ENCODE results near the gene GDPD5.

GDPD5 gene

DNA sequence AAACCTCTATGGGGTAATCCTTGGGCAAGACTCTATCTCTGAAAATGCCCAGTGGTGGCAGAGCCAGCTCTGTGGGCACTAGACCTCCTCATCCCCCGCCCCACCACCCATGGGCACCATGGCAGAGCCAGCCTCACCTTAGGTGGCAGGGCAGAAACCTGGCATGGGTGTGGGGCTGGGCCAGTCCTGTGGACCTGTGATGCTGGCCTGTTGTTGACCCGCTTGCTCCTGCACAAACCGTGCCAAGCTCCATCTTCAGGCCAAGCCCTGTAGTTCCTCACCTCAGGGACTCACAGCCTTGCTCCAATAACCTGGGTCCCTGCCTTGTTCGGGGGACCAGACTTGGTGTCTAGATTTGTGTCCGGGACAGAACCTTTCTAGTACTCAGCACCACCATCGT, 27.4 kb upstream of the GDPD5 start:
- H3K27me3 Mint-ChIP-seq: peaks cover 0 to 13% of the 10 kb centered on the region in 2 donors
- no peaks in the 10 kb centered on the region for H3K36me3 Mint-ChIP-seq (ENCODE audit: insufficient read depth)
- no peak overlapping the region for H3K27ac Mint-ChIP-seq

DNA sequence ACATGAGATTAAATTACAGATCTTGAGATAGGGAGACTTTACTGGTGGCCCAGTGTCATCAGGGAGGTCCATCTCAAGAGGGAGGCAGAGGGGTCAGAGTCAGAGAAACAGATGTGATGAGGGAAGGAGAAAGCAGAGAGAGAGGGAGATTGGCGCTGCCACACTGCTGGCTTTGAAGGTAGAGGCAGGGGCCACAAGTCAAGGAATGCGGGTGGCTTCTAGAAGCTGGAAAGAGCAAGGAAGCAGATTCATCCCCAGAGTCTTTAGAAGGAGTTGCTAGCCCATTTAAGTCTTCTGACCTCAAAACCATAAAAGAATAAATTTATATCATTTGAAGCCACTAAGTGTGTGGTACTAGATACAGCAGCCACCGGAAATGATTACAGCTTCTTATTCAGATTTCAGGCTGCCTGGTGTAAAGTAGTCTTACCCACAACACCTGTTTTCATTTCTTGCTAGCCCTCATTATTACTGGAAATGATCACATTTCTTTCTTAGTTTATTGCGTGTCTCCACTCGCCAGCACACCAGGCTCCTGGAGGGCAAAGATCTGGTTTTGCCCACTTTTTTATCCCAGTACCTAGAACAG, 23.7 kb upstream of the GDPD5 start:
- H3K4me3 Mint-ChIP-seq: no peak overlapping the region
- no peaks in the 10 kb centered on the region for H3K9me3 Mint-ChIP-seq

More for the DNA sequence above, 27.4 kb upstream of the GDPD5 start:
- H3K4me1 Mint-ChIP-seq (ENCODE audit: low read depth in 2 of 2): no peaks in the 10 kb centered on the region
- DNase-seq (no peak), ATAC-seq (replicated peaks) (no peak)
- H3K9me3 Mint-ChIP-seq: no peaks in the 10 kb centered on the region
- H3K4me3 Mint-ChIP-seq: no peak overlapping the region

DNA sequence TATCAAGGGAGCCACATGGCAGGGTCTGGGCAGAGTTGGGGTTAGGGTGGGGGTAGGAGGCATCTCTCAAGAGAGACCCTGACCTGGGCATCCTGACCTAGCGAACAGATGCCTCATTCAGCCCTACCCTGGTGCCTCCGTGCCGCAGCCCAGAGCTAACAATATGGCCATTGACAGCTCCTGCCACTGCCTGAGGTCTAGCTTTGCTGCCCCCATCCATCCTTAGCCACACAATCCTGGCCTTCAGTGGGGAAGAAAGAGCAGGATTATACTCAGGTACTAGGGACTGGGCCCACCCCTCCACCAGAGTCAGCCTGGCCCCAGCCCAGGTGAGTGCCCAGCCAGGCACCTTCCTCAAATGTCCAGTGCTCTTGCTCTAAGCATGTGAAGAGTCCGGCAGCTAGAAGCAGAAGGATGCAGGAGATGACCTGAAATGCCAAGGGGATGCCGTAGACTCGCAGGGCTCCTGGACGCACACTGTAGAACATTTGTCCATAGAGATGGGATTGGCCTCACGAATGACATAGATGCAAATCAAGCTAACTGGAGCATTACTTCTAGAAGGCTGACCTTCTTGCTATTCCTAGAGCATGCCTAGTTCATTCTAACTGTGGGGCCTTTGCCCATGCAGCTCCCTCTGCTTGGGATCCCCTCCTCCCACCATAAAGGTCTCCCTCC, 23.0 kb upstream of the GDPD5 start:
- Mint-ChIP-seq H3K4me3 (no peak overlapping the region), H3K27ac (peak overlapping the region; percentile 4 to 64), H3K4me1 (ENCODE audit: low read depth in 2 of 2) (peaks cover 0 to 3% of the 10 kb centered on the region in 2 donors), H3K36me3 (ENCODE audit: insufficient read depth) (no peaks in the 10 kb centered on the region), H3K27me3 (peaks cover 0 to 19% of the 10 kb centered on the region in 2 donors), H3K9me3 (no peaks in the 10 kb centered on the region)
- no peak for DNase-seq
- no peak for ATAC-seq (replicated peaks)

More for the DNA sequence above, 23.7 kb upstream of the GDPD5 start:
- Mint-ChIP-seq H3K4me1 (ENCODE audit: low read depth in 2 of 2) (peaks cover 0 to 3% of the 10 kb centered on the region in 2 donors), H3K36me3 (ENCODE audit: insufficient read depth) (no peaks in the 10 kb centered on the region), H3K27me3 (peaks cover 0 to 20% of the 10 kb centered on the region in 2 donors), H3K27ac (peak overlapping the region; percentile 4 to 64)
- no peak for DNase-seq
- no peak for ATAC-seq (replicated peaks)

DNA sequence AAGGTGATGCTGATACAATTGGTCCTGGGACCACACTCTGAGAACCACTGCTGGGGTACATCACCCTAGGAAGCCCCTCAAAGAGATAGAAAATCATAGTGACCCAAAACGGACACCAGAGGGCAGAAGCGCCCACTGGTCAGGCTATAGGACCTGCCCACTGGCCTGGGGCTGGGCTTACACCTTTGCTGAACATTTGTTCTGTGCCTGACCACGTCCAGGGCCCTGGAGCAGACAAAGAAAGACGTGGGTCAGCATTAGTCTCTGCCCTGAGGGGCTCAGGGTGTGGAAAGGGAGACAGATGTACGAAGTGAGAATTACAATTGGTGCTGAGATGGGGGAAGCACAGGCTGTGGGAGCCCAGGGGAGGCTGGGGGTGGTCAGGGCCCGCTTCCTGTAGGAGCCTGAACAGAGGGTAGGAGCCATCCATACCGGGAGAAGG, 21.9 kb upstream of the GDPD5 start:
- peak in 1 of 3 experiments; percentile 23 for DNase-seq
- Mint-ChIP-seq H3K27me3 (peaks cover 0 to 19% of the 10 kb centered on the region in 2 donors), H3K36me3 (ENCODE audit: insufficient read depth) (no peaks in the 10 kb centered on the region), H3K9me3 (no peaks in the 10 kb centered on the region), H3K4me1 (ENCODE audit: low read depth in 2 of 2) (peaks cover 0 to 3% of the 10 kb centered on the region in 2 donors), H3K4me3 (no peak overlapping the region), H3K27ac (peak overlapping the region; percentile 45 to 55)
- peak; percentile 43 for ATAC-seq (replicated peaks)

DNA sequence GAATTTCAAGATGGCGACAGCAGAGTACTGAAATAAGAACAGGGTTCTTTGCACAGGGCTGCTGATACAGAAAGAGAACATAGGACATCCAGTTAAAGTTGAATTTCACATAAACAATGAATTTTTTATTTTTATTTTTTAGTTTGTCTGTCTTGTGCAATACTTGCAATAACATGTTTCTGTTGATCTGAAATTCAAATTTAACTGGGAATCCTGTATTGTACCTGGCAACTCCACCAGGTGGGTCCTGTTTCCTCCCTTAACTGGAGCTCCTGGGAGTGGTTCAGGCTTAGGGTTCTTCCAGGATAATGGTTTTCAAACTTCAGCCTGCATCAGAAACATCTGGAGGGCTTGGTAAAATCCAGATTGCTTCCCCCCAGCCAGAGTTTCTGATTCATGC, 21.4 kb upstream of the GDPD5 start:
- H3K27ac Mint-ChIP-seq: peak overlapping the region in 1 of 2 donors; percentile 55
- no peak for ATAC-seq (replicated peaks)

DNA sequence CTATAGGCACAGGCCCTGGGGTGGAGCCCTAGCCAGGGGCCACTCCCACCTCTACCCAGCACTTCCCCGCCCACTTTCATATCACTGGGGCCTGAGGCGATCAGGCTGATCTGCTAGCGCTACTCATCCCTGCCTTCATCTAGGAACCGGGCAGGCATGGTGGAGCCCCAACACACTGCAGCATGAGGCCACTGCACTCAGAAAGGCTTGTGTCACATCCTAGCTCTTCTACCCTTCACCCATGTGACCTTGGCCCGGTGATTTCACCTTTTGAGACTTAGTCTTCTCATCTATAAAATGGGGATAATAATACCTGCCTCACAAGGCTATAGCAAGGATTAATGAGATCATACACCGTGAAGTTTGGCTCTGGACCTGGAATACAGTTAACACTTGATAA, 18.1 kb upstream of the GDPD5 start:
- Mint-ChIP-seq H3K36me3 (ENCODE audit: insufficient read depth) (no peaks in the 10 kb centered on the region), H3K27me3 (peaks cover 0 to 19% of the 10 kb centered on the region in 2 donors), H3K4me3 (no peak overlapping the region), H3K4me1 (ENCODE audit: low read depth in 2 of 2) (peaks cover 0 to 3% of the 10 kb centered on the region in 2 donors), H3K27ac (no peak overlapping the region), H3K9me3 (no peaks in the 10 kb centered on the region)
- DNase-seq (no peak), ATAC-seq (replicated peaks) (no peak)

More for the DNA sequence above, 21.4 kb upstream of the GDPD5 start:
- Mint-ChIP-seq H3K27me3 (peaks cover 0 to 19% of the 10 kb centered on the region in 2 donors), H3K4me1 (ENCODE audit: low read depth in 2 of 2) (peaks cover 0 to 3% of the 10 kb centered on the region in 2 donors), H3K36me3 (ENCODE audit: insufficient read depth) (no peaks in the 10 kb centered on the region), H3K9me3 (no peaks in the 10 kb centered on the region), H3K4me3 (no peak overlapping the region)
- DNase-seq: no peak

DNA sequence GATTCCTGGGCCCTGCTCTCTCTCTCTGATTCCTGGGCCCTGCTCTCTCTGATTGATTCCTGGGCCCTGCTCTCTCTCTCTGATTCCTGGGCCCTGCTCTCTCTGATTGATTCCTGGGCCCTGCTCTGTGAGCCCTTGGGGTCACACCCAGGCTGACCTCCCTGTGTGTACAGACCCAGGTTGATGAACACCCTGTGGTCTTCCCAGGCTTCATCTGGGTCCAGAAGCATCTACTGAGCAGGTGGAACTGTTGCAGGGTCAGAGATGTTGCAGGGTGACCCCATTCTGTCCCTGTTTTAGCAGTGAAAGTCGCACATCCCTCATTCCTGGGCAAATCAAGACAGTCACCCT, 16.3 kb upstream of the GDPD5 start:
- H3K4me3 Mint-ChIP-seq: no peak overlapping the region
- peaks cover 16% of the 10 kb centered on the region in 2 donors for H3K4me1 Mint-ChIP-seq (ENCODE audit: low read depth in 2 of 2)
- peaks cover 0 to 10% of the 10 kb centered on the region in 2 donors for H3K27me3 Mint-ChIP-seq
- peak overlapping the region in 1 of 2 donors; percentile 64 for H3K27ac Mint-ChIP-seq
- no peaks in the 10 kb centered on the region for H3K36me3 Mint-ChIP-seq (ENCODE audit: insufficient read depth)
- ATAC-seq (replicated peaks): no peak
- H3K9me3 Mint-ChIP-seq: no peaks in the 10 kb centered on the region
- no peak for DNase-seq

DNA sequence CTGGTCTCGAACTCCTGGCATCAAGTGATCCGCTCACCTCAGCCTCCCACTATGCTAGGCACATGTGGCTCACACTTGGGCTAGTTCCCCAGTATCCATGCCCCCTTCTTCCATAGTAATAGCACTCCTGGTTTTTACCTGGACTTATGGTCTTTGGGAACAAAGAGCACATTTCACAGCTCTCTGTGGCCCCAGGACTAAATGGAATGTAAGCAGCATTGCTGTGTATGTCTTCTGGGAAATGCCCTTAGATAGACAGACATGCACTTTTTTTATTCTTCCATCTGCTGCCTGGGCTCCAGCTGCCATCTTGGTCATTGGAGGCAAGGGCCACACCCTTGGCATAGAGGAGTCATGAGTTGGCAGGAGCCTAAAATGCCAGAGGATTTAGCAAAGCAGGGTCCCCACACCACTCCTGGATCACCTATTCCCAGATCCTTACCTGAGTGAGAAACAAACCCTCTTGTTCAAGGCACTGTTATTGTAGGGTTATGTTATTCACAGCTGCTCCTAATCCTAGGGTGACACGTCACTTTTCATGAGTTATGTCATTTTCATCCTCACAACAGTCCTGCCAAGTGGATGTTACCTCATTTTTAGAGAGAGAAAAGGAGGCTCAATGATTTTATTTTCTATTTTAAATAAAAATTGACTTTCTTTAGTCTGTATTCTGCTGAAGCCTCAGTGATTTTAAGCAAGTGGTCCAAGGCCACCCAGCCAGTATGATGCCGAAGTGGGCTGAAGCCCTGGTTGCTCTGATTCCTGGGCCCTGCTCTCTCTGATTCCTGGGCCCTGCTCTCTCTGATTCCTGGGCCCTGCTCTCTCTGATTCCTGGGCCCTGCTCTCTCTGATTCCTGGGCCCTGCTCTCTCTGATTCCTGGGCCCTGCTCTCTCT, 15.7 kb upstream of the GDPD5 start:
- DNase-seq (no peak), ATAC-seq (replicated peaks) (no peak)
- Mint-ChIP-seq H3K4me3 (no peak overlapping the region), H3K27ac (no peak overlapping the region), H3K36me3 (ENCODE audit: insufficient read depth) (peaks cover under 1% of the 10 kb centered on the region), H3K27me3 (peaks cover 0 to 7% of the 10 kb centered on the region in 2 donors), H3K4me1 (ENCODE audit: low read depth in 2 of 2) (peaks cover 22 to 23% of the 10 kb centered on the region in 2 donors), H3K9me3 (no peaks in the 10 kb centered on the region)

DNA sequence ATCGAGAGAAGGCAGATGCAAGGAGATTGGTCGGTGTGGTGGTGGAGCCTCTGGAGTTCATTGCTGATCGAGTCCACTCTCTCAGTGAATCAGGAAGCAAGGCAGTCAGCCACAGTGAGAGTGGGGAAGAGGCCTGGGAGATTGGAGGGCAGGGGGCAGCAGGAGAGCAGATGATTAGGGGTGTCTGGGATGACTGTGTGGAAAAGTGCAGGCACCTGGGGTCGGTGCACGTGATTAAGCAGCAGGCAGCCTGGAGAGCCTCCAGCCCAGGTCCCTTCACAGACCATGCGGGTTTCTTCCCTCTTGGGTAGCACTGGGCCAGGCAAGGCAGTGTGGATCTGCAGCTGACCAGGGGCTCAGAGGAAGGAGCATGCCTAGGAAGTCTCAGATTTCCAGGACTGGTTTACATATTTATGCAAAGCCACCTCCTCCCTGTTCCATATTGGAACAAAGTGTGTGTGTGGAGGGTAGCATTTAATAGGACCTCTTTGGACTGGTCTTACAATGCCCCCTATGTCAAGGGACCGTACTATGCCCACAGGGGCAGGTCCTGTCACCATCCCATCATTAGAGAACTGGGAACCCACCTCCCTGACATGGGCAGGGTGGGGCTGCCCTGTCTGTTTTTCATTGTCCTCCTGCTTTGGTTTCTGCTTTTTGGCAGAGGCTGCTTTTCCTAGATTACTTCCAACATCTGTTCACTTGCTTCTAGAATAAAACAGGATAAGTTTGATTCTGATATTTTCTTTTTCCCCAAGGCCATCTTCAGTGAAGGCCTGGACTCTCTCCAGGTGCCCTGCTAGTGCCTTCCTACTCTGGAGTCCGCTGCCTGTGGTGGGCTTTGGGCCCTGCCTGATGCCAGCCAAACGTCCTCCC, 14.0 kb upstream of the GDPD5 start:
- peak overlapping the region; percentile 9 to 85 for H3K27ac Mint-ChIP-seq
- DNase-seq (no peak), ATAC-seq (replicated peaks) (no peak)
- no peaks in the 10 kb centered on the region for H3K27me3 Mint-ChIP-seq
- H3K36me3 Mint-ChIP-seq (ENCODE audit: insufficient read depth): peaks cover 2% of the 10 kb centered on the region
- peaks cover 29 to 32% of the 10 kb centered on the region in 2 donors for H3K4me1 Mint-ChIP-seq (ENCODE audit: low read depth in 2 of 2)
- H3K9me3 Mint-ChIP-seq: no peaks in the 10 kb centered on the region
- no peak overlapping the region for H3K4me3 Mint-ChIP-seq

DNA sequence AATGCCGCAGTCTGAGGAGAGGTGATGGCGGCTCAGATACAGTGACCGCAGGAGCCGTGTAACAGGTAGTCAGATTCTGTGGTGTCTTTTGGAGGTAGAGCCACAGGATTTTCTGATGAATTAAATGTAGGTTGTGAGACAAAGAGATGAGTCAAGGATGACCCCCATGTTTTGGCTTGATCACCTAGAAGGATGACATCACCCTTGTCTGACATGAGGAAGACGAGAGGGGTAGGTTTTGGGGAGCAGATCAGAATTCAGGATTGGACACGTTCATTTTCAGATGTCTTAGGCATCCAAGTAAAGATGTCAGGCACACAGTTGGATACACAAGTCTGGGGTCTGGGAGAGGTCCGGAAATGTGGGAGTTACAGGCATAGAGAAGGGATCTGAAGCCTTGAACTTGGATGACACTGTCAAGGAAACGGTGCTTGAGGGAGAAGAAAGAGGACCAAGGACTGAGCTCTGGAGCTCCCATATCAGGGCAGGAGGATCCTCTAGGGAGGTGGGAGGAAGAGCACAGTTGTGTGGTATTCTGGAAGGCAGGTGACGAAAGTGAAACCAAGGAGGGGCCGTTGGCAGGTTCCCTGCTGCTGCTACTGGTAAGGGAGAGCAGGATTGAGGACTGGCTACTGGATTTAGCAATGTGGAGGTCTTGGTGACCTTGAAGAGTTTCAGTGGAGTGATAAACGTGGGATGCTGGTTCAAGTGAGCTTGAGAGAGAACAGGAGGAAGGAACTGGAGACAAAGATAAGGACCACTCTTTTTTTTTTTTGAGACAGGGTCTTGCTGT, 12.6 kb upstream of the GDPD5 start:
- peak overlapping the region in 1 of 2 donors; percentile 74 for H3K4me3 Mint-ChIP-seq
- H3K27ac Mint-ChIP-seq: peak overlapping the region; percentile 16 to 85
- ATAC-seq (replicated peaks) (no peak), DNase-seq (no peak)
- H3K4me1 Mint-ChIP-seq (ENCODE audit: low read depth in 2 of 2): peaks cover 31 to 32% of the 10 kb centered on the region in 2 donors
- no peaks in the 10 kb centered on the region for H3K9me3 Mint-ChIP-seq
- no peaks in the 10 kb centered on the region for H3K27me3 Mint-ChIP-seq
- peaks cover 2% of the 10 kb centered on the region for H3K36me3 Mint-ChIP-seq (ENCODE audit: insufficient read depth)

DNA sequence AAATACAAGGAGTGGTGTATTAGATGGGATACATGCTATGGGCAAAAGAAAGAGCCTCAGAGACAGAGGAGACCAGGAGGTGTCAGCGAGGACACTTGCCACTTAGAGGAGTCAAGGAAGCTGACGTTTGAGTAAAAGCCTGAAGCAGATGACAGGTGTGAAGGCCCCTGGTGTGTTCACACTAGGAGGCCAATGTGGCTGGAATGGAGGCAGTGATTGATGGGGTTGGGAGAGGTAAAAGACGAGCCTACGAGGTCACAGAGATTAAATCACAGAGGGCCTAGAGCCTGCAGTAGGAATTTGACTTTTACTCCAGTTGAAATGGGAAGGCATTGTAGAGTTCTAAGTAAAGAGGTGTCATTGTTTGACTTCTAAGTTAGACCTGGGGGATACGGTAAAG, 12.0 kb upstream of the GDPD5 start:
- ATAC-seq (replicated peaks) (peak; percentile 4), DNase-seq (no peak)
- Mint-ChIP-seq H3K36me3 (ENCODE audit: insufficient read depth) (peaks cover 2% of the 10 kb centered on the region), H3K4me3 (peak overlapping the region; percentile 41 to 74), H3K27ac (peak overlapping the region; percentile 16 to 85), H3K9me3 (no peaks in the 10 kb centered on the region), H3K4me1 (ENCODE audit: low read depth in 2 of 2) (peaks cover 31 to 32% of the 10 kb centered on the region in 2 donors), H3K27me3 (no peaks in the 10 kb centered on the region)
